ENCODE data around the gene OR10G3. TPM values are rescaled to one million over a fixed set of nuclear protein-coding genes. Genes with fewer than 3 reads are reported as not detected.

OR10G3 gene
- total RNA-seq, 1 donor, result not detected

DNA sequence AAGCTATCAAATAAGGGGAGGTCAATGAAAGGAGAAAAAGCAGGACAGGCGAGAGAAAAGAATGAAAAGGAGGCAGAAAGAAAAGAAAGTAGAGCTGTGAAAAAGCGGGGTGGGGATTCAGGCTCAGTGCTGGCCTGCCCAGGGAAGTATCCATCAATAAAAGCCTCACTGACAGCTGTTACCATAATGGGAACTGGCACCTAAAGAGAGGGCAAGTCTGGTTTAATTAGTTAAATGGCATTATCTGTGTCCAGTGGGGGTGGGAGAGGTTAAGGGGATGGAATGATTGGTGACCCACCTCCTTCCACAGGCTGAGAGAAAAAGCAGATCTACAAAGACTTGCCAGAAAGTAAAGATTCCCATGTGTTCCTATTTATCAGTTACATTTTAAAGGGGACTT is 61.2 kb downstream of the OR10G3 start:
- H4K20me1 ChIP-seq (ENCODE audit: insufficient read depth, low read length), result no peaks in the 10 kb centered on the region
- no peak for DNase-seq (ENCODE audit: insufficient read length, low spot score, missing footprints)
- peaks cover 9% of the 10 kb centered on the region for H3K4me1 ChIP-seq (ENCODE audit: insufficient read depth, low read length)
- H2AFZ ChIP-seq (ENCODE audit: low read length), result no peak overlapping the region
- no peak for TF ChIP-seq CTCF (IDR thresholded peaks at IDR 0.05; ENCODE audit: extremely low read depth, low read depth, low read length)
- no peak overlapping the region for H3K4me2 ChIP-seq (ENCODE audit: insufficient read depth, low read length)
- no peaks in the 10 kb centered on the region for H3K36me3 ChIP-seq (ENCODE audit: insufficient read depth, low read length)
- no peaks in the 10 kb centered on the region for H3K79me2 ChIP-seq (ENCODE audit: insufficient read depth, low read length)
- peaks cover 2% of the 10 kb centered on the region for H3K27me3 ChIP-seq (ENCODE audit: insufficient read depth, low read length)
- no peaks in the 10 kb centered on the region for H3K9me3 ChIP-seq (ENCODE audit: low read depth, low read length)
- H3K27ac ChIP-seq (ENCODE audit: low read depth, low read length), result no peak overlapping the region
- no peak overlapping the region for H3K4me3 ChIP-seq (ENCODE audit: insufficient read depth, low read length)

Other genes starting within 250 kb of the OR10G3 start
- gene SUPT16H, start 196.1 kb downstream of the OR10G3 start, total RNA-seq, result 71.3 and 72.0 TPM in 2 replicates
- 55.4 and 66.3 TPM in 2 replicates for gene CHD8, start 124.0 kb downstream of the OR10G3 start, total RNA-seq
- 25.0 and 27.4 TPM in 2 replicates for gene RAB2B, start 103.1 kb downstream of the OR10G3 start, total RNA-seq
- 37.6 and 46.3 TPM in 2 replicates for gene TOX4, start 102.9 kb downstream of the OR10G3 start, total RNA-seq
- gene METTL3, start 68.7 kb downstream of the OR10G3 start, total RNA-seq, result 30.4 and 30.9 TPM in 2 replicates
- 2.9 and 3.3 TPM in 2 replicates for gene SALL2, start 53.7 kb downstream of the OR10G3 start, total RNA-seq
- not detected in 2 replicates for gene OR10G2, start 54.9 kb upstream of the OR10G3 start, total RNA-seq
- not detected in 2 replicates for gene OR4E2, start 73.8 kb upstream of the OR10G3 start, total RNA-seq
- gene OR4E1, start 93.7 kb upstream of the OR10G3 start, total RNA-seq, result not detected in 2 replicates